HuH-7 (cell line): Measurements from ENCODE around the gene MRPL34.
"Not testable (repeated sequence)": the region's sequence is repeated elsewhere in the genome, so short reads cannot be mapped to it uniquely, and the experiment has no call there.

Source experiments
- DNase-seq: peaks from one replicate; pipeline ENCODE4 v3.0.0; 2011; ENCODE audit warnings: low spot score

Gene MRPL34

GRCh38 chr19:17305517-17306284 lies at the start of gene MRPL34:
TSS of gene MRPL34 (plus strand) at chr19:17305872. CDS start at chr19:17305893, 21 bp downstream.
- DNase-seq: peak; percentile 85

- no peak for DNase-seq
Measured at GRCh38 chr19:17256130-17256529, 49.5 kb upstream of the MRPL34 start.

- no peak for DNase-seq
Measured at GRCh38 chr19:17259118-17259780, 46.4 kb upstream of the MRPL34 start.

- no peak for DNase-seq
Measured at GRCh38 chr19:17259934-17260333, 45.7 kb upstream of the MRPL34 start.

GRCh38 chr19:17260842-17261325 lies 44.8 kb upstream of the MRPL34 start:
- DNase-seq: peak; percentile 93

GRCh38 chr19:17262557-17262956 lies 43.1 kb upstream of the MRPL34 start:
- DNase-seq: no peak

- no peak for DNase-seq
Measured at GRCh38 chr19:17263712-17264640, 41.7 kb upstream of the MRPL34 start.

- no peak for DNase-seq
Measured at GRCh38 chr19:17264641-17264979, 41.1 kb upstream of the MRPL34 start, which contains the start of gene USHBP1. TSS of gene USHBP1 (minus strand) at chr19:17264745. CDS start at chr19:17264299, 446 bp downstream.

- DNase-seq: no peak
Measured at GRCh38 chr19:17266026-17266425, 39.6 kb upstream of the MRPL34 start.

GRCh38 chr19:17266589-17266974 lies 39.1 kb upstream of the MRPL34 start:
- no peak for DNase-seq

GRCh38 chr19:17266975-17267788 lies 38.5 kb upstream of the MRPL34 start, which contains the start of gene BABAM1:
TSS of gene BABAM1 (plus strand) at chr19:17267443. CDS start at chr19:17268807, 1,364 bp downstream.
- peak; percentile 100 for DNase-seq

- no peak for DNase-seq
Measured at GRCh38 chr19:17268754-17269153, 36.9 kb upstream of the MRPL34 start.

- not testable (repeated sequence) for DNase-seq
Measured at GRCh38 chr19:17274892-17275291, 30.8 kb upstream of the MRPL34 start.

GRCh38 chr19:17275441-17276175 lies 30.1 kb upstream of the MRPL34 start:
- DNase-seq: no peak

- no peak for DNase-seq
Measured at GRCh38 chr19:17279436-17279835, 26.2 kb upstream of the MRPL34 start.

GRCh38 chr19:17281391-17282304 lies 24.0 kb upstream of the MRPL34 start, which contains the start of gene ANKLE1:
TSS of gene ANKLE1 (plus strand) at chr19:17281901. CDS start at chr19:17281921, 20 bp downstream.
- DNase-seq: peak; percentile 56

- DNase-seq: peak; percentile 93
Measured at GRCh38 chr19:17282488-17283125, 23.1 kb upstream of the MRPL34 start.

GRCh38 chr19:17283504-17283996 lies 22.1 kb upstream of the MRPL34 start:
- DNase-seq: no peak
